ENCODE results near the gene STK24. TPM values are rescaled to one million over a fixed set of nuclear protein-coding genes. Genes with fewer than 3 reads are reported as not detected.
A peak's percentile ranks its signal among the peaks of the same experiment; 100 is the strongest.

STK24 gene
- total and polyA plus RNA-seq, 2 experiments from 2014 or later: 83.3 to 98.0 TPM

- peak overlapping the region; percentile 77 for H3K27ac ChIP-seq
- TF ChIP-seq, protein P1, sequence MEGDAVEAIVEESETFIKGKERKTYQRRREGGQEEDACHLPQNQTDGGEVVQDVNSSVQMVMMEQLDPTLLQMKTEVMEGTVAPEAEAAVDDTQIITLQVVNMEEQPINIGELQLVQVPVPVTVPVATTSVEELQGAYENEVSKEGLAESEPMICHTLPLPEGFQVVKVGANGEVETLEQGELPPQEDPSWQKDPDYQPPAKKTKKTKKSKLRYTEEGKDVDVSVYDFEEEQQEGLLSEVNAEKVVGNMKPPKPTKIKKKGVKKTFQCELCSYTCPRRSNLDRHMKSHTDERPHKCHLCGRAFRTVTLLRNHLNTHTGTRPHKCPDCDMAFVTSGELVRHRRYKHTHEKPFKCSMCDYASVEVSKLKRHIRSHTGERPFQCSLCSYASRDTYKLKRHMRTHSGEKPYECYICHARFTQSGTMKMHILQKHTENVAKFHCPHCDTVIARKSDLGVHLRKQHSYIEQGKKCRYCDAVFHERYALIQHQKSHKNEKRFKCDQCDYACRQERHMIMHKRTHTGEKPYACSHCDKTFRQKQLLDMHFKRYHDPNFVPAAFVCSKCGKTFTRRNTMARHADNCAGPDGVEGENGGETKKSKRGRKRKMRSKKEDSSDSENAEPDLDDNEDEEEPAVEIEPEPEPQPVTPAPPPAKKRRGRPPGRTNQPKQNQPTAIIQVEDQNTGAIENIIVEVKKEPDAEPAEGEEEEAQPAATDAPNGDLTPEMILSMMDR (IDR thresholded peaks at IDR 0.05; ENCODE audit: low read depth, low read length): no peak
Measured at GRCh38 chr13:98581381-98581780, 4.5 kb upstream of the STK24 start.

DNA sequence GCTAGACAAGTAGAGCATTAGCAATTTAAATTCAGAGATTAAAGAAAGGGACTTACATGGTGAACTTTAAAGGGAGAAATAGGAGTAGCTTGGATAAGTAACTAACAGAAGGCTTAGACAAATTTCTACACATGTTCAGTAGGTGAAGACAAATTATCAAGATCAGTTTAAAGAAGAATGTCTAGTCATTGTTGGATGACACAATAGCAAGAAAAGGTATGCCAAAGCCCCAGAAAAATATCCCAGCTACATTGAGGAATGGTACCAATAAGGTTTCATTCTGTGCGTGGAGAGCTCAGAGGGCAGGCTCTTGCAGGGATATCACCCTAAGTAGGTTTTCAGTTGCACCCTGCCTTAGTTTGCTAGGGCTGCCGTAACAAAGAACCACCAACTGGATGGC lies 3.5 kb upstream of the STK24 start:
- no peak overlapping the region for H3K27ac ChIP-seq
- peaks cover 23% of the 10 kb centered on the region for H3K4me1 ChIP-seq (ENCODE audit: low read depth)
- DNase-seq (ENCODE audit: low read depth in 1 of 2, low spot score in 1 of 2): no peak
- H3K36me3 ChIP-seq: no peaks in the 10 kb centered on the region
- TF ChIP-seq, protein P1 (IDR thresholded peaks at IDR 0.05; ENCODE audit: low read depth, low read length): no peak
- H3K27me3 ChIP-seq: no peaks in the 10 kb centered on the region
- H3K9me3 ChIP-seq (ENCODE audit: low read depth): no peaks in the 10 kb centered on the region
- no peak overlapping the region for H3K4me3 ChIP-seq

More at GRCh38 chr13:98581381-98581780, 4.5 kb upstream of the STK24 start:
- Histone ChIP-seq H3K9me3 (ENCODE audit: low read depth) (no peaks in the 10 kb centered on the region), H3K36me3 (no peaks in the 10 kb centered on the region), H3K4me1 (ENCODE audit: low read depth) (peaks cover 23% of the 10 kb centered on the region), H3K4me3 (no peak overlapping the region), H3K27me3 (no peaks in the 10 kb centered on the region)
- no peak for DNase-seq (ENCODE audit: low read depth in 1 of 2, low spot score in 1 of 2)

- H3K4me3 ChIP-seq: peak overlapping the region; percentile 51
- peaks cover 40% of the 10 kb centered on the region for H3K4me1 ChIP-seq (ENCODE audit: low read depth)
- no peak for DNase-seq (ENCODE audit: low read depth in 1 of 2, low spot score in 1 of 2)
- no peaks in the 10 kb centered on the region for H3K9me3 ChIP-seq (ENCODE audit: low read depth)
- H3K27ac ChIP-seq: peak overlapping the region; percentile 99
- TF ChIP-seq, protein P1 (IDR thresholded peaks at IDR 0.05; ENCODE audit: low read depth, low read length): no peak
- H3K36me3 ChIP-seq: no peaks in the 10 kb centered on the region
- no peaks in the 10 kb centered on the region for H3K27me3 ChIP-seq
Measured at GRCh38 chr13:98577836-98578285, 954 bp upstream of the STK24 start.

GRCh38 chr13:98576200-98576945 lies 534 bp downstream of the STK24 start:
- Histone ChIP-seq H3K27me3 (no peaks in the 10 kb centered on the region), H3K4me1 (ENCODE audit: low read depth) (peaks cover 40% of the 10 kb centered on the region), H3K4me3 (peak overlapping the region; percentile 98), H3K27ac (peak overlapping the region; percentile 96), H3K9me3 (ENCODE audit: low read depth) (no peaks in the 10 kb centered on the region), H3K36me3 (no peaks in the 10 kb centered on the region)
- peak; percentile 39 to 60 for DNase-seq (ENCODE audit: low read depth in 1 of 2, low spot score in 1 of 2)
- TF ChIP-seq, protein P1 (IDR thresholded peaks at IDR 0.05; ENCODE audit: low read depth, low read length): no peak

DNA sequence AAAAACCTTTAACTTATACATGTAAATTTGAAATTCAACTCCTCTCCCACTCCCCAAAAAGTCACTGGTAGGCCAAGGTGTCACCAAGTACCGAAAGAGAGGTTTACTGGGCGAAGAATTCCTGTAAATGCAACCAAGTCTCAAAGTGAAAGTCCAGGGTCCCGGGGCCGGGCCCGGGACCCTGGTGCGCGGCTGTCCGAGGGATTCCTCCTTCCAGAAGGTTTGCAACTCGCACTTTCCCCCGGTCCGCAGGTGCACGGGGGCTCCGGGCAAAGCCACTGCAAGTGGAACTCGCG lies 1.1 kb downstream of the STK24 start:
- peak overlapping the region; percentile 96 for H3K27ac ChIP-seq
- DNase-seq (ENCODE audit: low read depth in 1 of 2, low spot score in 1 of 2): no peak
- peak overlapping the region; percentile 98 for H3K4me3 ChIP-seq
- H3K9me3 ChIP-seq (ENCODE audit: low read depth): no peaks in the 10 kb centered on the region
- H3K4me1 ChIP-seq (ENCODE audit: low read depth): peaks cover 41% of the 10 kb centered on the region
- H3K27me3 ChIP-seq: no peaks in the 10 kb centered on the region
- no peaks in the 10 kb centered on the region for H3K36me3 ChIP-seq
- TF ChIP-seq, protein P1 (IDR thresholded peaks at IDR 0.05; ENCODE audit: low read depth, low read length): no peak
